T47D (cell line): ENCODE results near the gene CNTN4.

Source experiments
- DNase-seq, 2 experiments: peaks; one replicate each; pipeline versions ENCODE4 v3.0.0 to v3.0.0-alpha.2; 2011 to 2012; ENCODE audit warnings: low read depth in 1 of 2, low spot score in 1 of 2
- JUND ChIP-seq: IDR thresholded peaks from 2 replicates; pipeline ENCODE4 v1.6.1; 2012; ENCODE audit warnings: low read depth
- in situ Hi-C: cut with HindIII; loops from 2 replicates; pipeline ENCODE4 v1.10.0; 2016; ENCODE audit warnings: low sequenced_read_pairs, low pct_unique_long_range_greater_than_20kb

CNTN4 gene

DNA sequence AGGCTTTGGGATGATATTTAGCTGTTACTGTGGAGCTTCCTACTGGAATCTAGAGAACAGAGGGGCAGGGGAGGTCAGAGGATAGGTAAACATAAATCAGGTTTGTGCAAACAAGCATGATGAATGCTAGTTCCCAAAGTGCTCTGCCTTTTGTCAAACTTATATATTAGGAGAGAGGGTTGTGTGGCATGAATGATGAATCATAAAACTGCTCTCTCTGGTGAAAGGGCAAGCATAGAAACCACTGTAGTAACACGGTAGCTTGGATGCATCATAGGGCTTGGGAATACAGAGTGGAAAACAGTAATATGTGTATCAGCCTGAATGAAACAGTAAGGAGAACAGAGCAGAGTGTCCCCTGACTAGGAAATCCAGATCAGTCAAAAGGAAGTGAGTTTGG, 524.8 kb downstream of the CNTN4 start:
- in situ Hi-C loops: no loop called here
- DNase-seq: no peak
- TF ChIP-seq JUND: no peak

DNA sequence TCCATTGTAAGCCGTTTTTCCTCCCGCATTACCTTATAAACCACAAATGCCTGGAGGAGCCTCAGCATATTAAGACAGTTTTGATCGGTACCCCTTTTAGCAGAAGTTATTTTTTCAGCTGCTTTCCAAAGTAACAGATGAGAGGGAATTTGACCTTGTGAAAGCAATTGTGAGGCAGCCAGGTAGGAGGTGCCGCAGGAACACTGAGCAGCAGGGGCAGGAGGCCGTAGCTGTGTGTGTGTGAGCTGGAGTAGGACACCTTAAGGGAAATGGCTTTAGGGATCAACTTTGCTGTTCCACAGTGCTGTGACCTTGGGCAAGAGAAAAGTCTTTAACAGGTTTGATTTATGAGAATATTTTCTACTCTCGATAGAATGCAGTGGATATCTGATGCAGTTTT, 529.5 kb downstream of the CNTN4 start:
- TF ChIP-seq JUND: no peak
- in situ Hi-C loops: no loop called here
- no peak for DNase-seq

DNA sequence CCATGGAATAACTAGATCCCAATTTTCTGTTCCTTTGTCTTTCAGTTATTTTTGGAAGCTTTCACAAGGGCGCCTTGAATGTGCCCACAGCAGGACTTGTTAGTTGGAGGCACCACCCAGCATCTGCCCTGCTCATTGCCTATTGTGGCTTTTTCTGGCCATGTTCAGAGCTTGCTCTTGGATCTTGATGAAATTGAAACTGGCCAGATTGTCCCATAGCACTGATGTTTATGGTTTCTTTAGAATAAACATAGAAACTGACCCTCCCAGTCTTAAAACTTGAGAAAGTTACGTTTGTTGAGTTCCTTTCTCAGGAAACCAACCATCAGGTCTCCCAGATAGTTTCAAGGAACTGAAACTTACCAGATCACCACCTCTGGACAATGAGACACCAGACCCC, 536.8 kb downstream of the CNTN4 start:
- TF ChIP-seq JUND: no peak
- no peak for DNase-seq
- in situ Hi-C loops: no loop called here

DNA sequence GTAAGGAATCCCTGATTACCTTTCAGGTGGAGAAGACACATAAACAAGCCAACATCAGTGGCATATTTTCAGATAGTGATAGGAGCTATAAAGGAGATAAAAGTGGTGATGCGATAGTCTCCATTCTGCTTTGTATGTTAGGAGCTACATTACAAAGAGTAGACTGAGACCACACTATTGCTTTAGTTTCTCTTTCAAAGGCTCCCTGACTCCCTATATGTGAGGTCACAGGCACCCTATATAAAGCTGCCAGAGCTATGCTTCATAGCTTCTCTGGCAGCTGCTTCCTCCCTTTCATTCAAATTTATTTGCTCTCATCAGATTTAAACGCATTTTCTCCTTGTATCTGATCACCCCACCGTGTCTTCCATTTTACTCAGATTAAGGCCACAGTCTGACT, 544.9 kb downstream of the CNTN4 start:
- no peak for DNase-seq
- no peak for TF ChIP-seq JUND
- in situ Hi-C loops: no loop called here

DNA sequence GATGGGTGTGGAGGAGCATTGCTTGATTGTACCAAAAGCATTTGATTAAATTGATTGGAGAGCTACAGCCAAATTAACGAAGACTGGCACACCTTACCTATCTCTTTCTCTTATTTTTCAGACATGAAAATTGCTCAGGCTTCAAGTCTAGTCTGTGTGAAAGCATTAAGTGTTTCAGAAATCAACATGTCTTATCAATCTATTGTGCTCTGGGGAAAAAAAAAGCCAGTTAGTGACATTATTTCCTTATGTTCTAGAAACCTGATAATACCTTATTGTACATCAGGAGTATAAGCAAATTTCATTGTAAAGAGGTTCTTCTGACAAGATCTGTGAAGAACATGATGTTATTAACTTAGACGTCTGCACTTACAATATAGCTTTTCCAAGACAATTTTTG, 546.3 kb downstream of the CNTN4 start:
- DNase-seq: no peak
- no peak for TF ChIP-seq JUND
- in situ Hi-C loops: no loop called here

DNA sequence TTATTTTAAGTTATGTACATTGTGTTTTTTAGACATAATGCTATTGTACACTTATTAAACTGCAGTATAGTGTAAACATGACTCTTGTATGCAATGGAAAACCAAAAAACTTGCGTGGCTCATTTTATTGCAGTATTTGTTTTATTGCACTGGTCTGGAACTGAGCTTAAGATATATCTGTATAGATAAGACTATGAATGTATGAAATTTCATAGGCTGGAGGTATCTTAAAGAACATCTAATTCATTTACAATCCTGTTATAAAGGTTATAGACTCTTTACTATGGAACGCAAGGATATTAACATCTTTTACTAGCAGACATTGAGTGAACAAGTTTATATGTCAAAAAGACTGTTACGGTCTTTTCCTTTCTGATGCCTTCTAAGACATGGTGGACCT, 552.1 kb downstream of the CNTN4 start:
- in situ Hi-C loops: no loop called here
- no peak for DNase-seq
- no peak for TF ChIP-seq JUND

DNA sequence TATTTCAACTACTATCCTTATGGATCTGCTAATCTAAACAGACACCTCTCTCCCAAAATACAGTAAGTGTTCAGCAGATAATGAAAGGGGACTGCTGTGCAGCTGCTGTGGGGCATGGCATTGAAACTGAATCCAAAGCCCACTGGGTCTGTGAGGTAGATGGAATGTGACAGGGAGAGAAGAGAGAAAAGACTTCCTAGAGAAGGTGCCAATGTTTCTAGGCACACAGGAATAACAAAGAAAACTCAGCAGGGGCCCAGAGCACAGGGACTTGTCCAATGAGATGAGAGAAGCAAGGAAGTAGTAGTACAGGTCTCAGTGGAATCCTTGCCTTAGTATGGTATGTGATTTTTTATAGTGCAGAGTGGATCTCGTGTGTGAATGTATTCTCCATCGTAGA, 553.7 kb downstream of the CNTN4 start:
- TF ChIP-seq JUND: no peak
- in situ Hi-C loops: no loop called here

DNA sequence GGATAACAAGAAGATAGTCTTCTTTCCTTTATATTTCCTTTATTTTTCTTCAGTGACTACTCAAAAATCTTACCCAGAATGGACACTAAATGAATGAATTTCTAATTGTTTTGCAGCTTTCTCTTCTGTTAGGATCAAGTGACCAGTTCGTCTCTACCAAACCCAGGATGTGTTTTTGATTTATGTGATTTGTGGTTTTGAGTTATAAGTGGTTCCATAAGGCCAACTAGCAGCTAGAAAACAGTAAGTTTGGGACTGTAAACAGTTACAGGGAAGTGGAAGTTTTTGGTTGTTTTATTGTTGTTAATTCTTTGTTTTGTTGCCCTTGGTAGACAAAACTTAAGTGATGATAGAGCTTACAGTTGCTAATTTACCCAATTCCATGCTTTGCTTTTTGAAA, 555.0 kb downstream of the CNTN4 start:
- no peak for DNase-seq
- in situ Hi-C loops: no loop called here

More for the DNA sequence above, 553.7 kb downstream of the CNTN4 start:
- DNase-seq: no peak

DNA sequence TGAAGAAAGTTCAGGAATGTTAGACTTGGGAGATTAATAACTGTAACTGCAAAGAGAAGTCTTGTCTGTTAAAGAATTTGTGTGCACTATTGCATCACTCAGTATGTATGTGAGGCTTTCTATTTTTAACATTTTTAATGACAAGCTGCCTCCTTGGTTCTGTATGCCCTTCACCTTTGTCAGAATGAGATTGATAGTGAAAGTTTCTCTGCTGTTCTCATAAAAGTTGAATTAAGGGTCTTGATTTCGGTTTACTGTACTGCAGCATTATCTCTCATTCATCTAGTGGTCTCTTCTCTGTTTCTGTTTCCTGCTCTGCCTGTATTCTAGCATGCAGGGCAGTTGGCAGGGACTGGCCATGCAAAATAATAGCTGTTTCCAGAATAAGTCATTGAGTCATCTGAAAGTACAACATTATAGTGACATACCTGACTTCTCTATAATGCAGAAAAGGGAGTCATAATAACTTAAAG, 556.6 kb downstream of the CNTN4 start:
- in situ Hi-C loops: no loop called here
- no peak for DNase-seq
- no peak for TF ChIP-seq JUND

More for the DNA sequence above, 555.0 kb downstream of the CNTN4 start:
- no peak for TF ChIP-seq JUND

DNA sequence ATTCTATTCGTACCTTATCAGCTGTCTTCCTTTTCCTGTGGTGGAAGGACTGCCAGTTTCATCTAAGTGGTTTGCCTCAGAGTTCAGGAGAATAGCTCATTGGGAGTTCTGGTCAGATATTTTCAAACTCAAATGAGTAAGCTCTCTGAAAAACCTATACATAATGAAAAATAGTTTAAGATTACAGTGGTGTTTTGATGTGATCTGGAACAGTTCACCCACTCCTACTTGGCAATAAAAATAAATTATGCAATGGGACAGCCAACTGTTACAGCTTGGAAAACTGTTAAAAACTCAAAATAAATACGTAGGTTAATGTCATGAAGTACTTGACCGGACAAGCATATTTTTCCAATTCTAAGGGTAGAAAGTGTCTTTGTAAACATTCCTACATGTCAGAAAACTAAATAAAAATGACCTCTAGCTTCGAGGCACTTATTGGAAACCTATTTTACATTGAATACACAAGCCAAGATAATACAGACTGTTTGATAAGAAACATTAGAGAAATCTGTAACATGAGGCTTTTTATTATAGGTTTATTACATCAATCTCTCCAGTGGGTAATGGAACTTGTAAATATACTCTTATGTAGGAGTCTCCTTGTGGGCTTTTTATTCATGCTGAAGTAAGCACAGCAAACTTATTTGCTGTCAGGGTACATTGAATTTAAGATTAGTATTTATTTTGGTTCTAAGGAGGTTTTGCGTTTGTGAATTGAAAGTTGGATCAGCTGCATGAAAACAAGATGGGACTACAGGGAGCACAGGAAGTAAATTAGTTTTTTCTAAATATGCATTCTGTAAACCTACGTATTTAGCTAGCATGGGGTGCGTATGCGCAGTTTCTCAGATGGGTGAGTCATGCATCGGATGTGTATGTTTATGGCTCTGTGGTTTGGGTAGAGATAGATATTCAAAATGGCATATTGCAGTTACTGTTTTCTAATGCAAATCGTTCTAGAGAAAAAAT, 558.4 kb downstream of the CNTN4 start:
- no peak for TF ChIP-seq JUND
- no peak for DNase-seq
- in situ Hi-C loops: no loop called here

DNA sequence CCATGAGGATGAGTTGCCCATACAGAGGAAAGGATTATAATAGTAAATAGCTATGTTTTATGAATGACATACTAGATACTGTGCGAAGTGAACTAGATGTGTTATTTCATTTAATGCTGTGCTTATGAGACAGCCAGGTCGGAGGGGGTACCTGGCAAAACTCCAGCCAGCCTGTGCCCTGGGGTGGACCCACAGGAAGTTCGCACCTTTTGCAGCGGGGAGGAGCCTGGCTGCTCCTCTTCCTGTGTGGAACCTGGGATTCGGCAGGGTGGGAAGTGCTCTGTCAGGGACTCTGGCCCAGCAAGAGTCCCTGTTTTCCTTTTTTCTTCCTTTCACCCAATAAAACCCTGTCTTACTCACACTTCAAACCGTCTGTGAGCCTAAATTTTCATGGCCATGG, 559.3 kb downstream of the CNTN4 start:
- no peak for DNase-seq
- in situ Hi-C loops: no loop called here
- no peak for TF ChIP-seq JUND

DNA sequence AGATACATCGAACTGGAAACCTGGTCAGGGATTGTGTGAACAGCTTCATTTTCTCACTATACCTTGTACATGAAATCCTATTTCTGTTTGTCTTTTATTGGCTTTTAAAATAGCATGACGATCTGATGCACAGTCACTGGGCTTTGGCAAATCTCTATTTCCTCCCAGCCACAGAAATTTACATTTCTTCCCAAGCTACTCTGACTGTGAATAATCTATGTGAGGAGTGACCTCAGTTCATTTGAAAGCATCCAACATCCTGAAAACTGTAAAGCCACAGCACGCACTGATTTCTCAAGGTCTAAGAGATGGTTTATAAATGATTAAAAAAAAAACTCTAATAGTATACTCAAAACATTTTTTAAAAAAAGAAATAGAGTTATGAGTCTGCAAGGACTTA, 561.2 kb downstream of the CNTN4 start:
- DNase-seq: no peak
- in situ Hi-C loops: no loop called here
- TF ChIP-seq JUND: no peak

DNA sequence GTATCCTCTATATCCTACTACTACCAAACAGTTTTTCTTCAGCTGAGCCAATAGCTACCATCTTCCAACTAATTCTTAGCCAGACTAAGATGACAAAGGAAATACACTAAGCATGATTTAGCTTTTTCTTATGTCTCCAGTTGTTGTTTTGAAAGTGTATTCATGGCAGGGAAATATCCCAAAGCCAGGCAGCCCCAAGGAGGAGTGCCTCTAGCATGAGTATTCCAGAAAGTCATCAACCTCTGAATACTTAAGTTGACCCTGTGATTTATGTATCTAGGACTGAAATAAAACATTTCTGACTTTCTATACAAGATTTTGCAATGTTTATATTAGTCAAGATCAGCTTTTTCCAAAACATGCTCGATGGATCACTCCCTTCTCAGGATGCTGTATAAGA, 562.4 kb downstream of the CNTN4 start:
- in situ Hi-C loops: no loop called here
- DNase-seq: no peak
- TF ChIP-seq JUND: no peak
